ENCODE results near the gene EFNA3. TPM values are rescaled to one million over a fixed set of nuclear protein-coding genes. Genes with fewer than 3 reads are reported as not detected.

EFNA3 gene
- polyA plus RNA-seq, 1 experiment, result 0.56 TPM

DNA sequence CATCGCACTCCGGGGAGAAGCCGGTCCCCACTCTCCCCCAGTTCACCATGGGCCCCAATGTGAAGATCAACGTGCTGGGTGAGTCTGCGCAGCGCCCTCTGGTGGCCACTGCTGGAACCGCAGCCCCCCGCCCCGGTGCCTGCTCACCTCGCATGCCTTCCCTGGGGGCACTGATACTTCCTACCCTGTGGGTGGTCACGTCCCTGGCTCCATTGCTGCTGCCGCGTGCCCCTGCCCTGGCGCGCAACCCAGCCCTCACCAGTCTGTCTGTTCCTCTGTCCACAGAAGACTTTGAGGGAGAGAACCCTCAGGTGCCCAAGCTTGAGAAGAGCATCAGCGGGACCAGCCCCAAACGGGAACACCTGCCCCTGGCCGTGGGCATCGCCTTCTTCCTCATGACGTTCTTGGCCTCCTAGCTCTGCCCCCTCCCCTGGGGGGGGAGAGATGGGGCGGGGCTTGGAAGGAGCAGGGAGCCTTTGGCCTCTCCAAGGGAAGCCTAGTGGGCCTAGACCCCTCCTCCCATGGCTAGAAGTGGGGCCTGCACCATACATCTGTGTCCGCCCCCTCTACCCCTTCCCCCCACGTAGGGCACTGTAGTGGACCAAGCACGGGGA lies 7.6 kb downstream of the EFNA3 start:
- DNase-seq (ENCODE audit: low read depth, low spot score), result no peak
- POLR2A ChIA-PET, result interaction anchor here (0.5 kb wide), 1 partner anchor 113 kb away, joined by 10 read pairs; no protein-coding TSS in a partner anchor
- no peak overlapping the region for H3K27ac ChIP-seq (ENCODE audit: low read depth, low read length)

DNA sequence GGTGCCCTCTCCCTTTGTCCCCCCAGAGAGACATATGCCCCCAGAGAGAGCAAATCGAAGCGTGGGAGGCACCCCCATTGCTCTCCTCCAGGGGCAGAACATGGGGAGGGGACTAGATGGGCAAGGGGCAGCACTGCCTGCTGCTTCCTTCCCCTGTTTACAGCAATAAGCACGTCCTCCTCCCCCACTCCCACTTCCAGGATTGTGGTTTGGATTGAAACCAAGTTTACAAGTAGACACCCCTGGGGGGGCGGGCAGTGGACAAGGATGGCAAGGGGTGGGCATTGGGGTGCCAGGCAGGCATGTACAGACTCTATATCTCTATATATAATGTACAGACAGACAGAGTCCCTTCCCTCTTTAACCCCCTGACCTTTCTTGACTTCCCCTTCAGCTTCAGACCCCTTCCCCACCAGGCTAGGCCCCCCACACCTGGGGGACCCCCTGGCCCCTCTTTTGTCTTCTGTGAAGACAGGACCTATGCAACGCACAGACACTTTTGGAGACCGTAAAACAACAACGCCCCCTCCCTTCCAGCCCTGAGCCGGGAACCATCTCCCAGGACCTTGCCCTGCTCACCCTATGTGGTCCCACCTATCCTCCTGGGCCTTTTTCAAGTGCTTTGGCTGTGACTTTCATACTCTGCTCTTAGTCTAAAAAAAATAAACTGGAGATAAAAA lies 8.4 kb downstream of the EFNA3 start:
- POLR2A ChIA-PET, result no interaction called here
- DNase-seq (ENCODE audit: low read depth, low spot score), result no peak
- CTCF ChIA-PET, result interaction anchor here (0.9 to 4.1 kb wide), 6 partner anchors 9 to 86 kb away, joined by 3 to 30 read pairs (median 22); partner anchors contain the start of gene KRTCAP2
- H3K9me3 ChIP-seq (ENCODE audit: control insufficient read depth, insufficient read depth, low read length), result no peaks in the 10 kb centered on the region
- no peak overlapping the region for H3K4me3 ChIP-seq (ENCODE audit: low read depth, low read length)
- TF ChIP-seq CTCF (IDR thresholded peaks at IDR 0.05; ENCODE audit: low read depth, low read length), result peak; percentile 21; the same call in 1 of the 2 replicates
- H3K27ac ChIP-seq (ENCODE audit: low read depth, low read length), result no peak overlapping the region
- peaks cover 25% of the 10 kb centered on the region for H3K27me3 ChIP-seq (ENCODE audit: control insufficient read depth, insufficient read depth, low read length)

More for the DNA sequence above, 7.6 kb downstream of the EFNA3 start:
- CTCF ChIA-PET, result interaction anchor here (0.7 to 4.1 kb wide), 22 partner anchors 9 to 606 kb away, joined by 3 to 30 read pairs (median 7); partner anchors contain the start of genes ADAM15, KRTCAP2 and LENEP
- H3K9me3 ChIP-seq (ENCODE audit: control insufficient read depth, insufficient read depth, low read length), result no peaks in the 10 kb centered on the region
- TF ChIP-seq CTCF (IDR thresholded peaks at IDR 0.05; ENCODE audit: low read depth, low read length), result peak; percentile 81
- no peak overlapping the region for H3K4me3 ChIP-seq (ENCODE audit: low read depth, low read length)
- H3K27me3 ChIP-seq (ENCODE audit: control insufficient read depth, insufficient read depth, low read length), result peaks cover 32% of the 10 kb centered on the region

GRCh38 chr1:155091071-155092051 lies 12.7 kb downstream of the EFNA3 start:
- CTCF ChIA-PET, result interaction anchor here (0.5 to 6.8 kb wide), 36 partner anchors 9 to 472 kb away, joined by 3 to 317 read pairs (median 5); partner anchors contain the start of genes ADAM15, EFNA3, KRTCAP2 and SLC50A1
- H3K4me3 ChIP-seq (ENCODE audit: low read depth, low read length), result no peak overlapping the region
- TF ChIP-seq CTCF (IDR thresholded peaks at IDR 0.05; ENCODE audit: low read depth, low read length), result peak; percentile 93
- H3K9me3 ChIP-seq (ENCODE audit: control insufficient read depth, insufficient read depth, low read length), result no peaks in the 10 kb centered on the region
- DNase-seq (ENCODE audit: low read depth, low spot score), result no peak
- H3K27me3 ChIP-seq (ENCODE audit: control insufficient read depth, insufficient read depth, low read length), result peaks cover 19% of the 10 kb centered on the region
- POLR2A ChIA-PET, result interaction anchor here (0.6 to 1.6 kb wide), 3 partner anchors 44 to 82 kb away, joined by 3 to 9 read pairs (median 7); partner anchors contain the start of gene KRTCAP2
- H3K27ac ChIP-seq (ENCODE audit: low read depth, low read length), result no peak overlapping the region

DNA sequence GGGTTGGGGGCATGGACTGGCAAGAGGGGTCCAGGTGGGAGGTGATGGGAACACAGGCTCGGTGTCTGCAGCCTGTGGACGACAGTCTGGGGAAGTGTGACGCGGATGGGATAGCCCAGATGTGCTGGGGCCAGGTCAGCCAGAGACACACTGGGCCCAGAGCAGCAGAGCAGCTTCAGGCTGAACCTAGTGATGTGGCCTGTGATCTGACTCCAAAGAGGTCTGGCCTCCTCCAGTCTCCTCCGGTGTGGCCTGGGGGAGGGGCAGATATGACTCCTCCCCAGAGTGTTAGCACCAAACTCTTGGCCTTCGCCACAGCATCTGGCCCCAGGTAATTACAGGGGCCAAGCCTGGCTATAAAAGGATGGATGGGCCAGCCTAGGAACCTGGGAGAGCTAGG lies 13.5 kb downstream of the EFNA3 start:
- no peak for DNase-seq (ENCODE audit: low read depth, low spot score)
- TF ChIP-seq CTCF (IDR thresholded peaks at IDR 0.05; ENCODE audit: low read depth, low read length), result no peak
- Histone ChIP-seq H3K9me3 (ENCODE audit: control insufficient read depth, insufficient read depth, low read length) (no peaks in the 10 kb centered on the region), H3K27ac (ENCODE audit: low read depth, low read length) (no peak overlapping the region), H3K27me3 (ENCODE audit: control insufficient read depth, insufficient read depth, low read length) (peaks cover 19% of the 10 kb centered on the region), H3K4me3 (ENCODE audit: low read depth, low read length) (no peak overlapping the region)
- ChIA-PET CTCF (interaction anchor here (0.5 to 6.8 kb wide), 23 partner anchors 8 to 275 kb away, joined by 3 to 317 read pairs (median 7); partner anchors contain the start of genes EFNA3, KRTCAP2, SLC50A1 and TRIM46), POLR2A (interaction anchor here (0.6 to 1.6 kb wide), 3 partner anchors 43 to 81 kb away, joined by 3 to 9 read pairs (median 7); partner anchors contain the start of gene KRTCAP2)
